ENCODE results near the gene ARHGDIG. TPM values are rescaled to one million over a fixed set of nuclear protein-coding genes. Genes with fewer than 3 reads are reported as not detected.
A peak's percentile ranks its signal among the peaks of the same experiment; 100 is the strongest.

Gene ARHGDIG
- total RNA-seq, 1 donor from 2014 or later, result 1.7 TPM

GRCh38 chr16:331181-331814 lies 50.9 kb downstream of the ARHGDIG start:
- DNase-seq, result peak; percentile 55

Other genes with a start within 250 kb of the ARHGDIG start
- 4.5 TPM for gene POLR3K, start 227.0 kb upstream of the ARHGDIG start, total RNA-seq
- gene SNRNP25, start 226.8 kb upstream of the ARHGDIG start, total RNA-seq, result 13.0 TPM
- 33.0 TPM for gene RHBDF1, start 208.0 kb upstream of the ARHGDIG start, total RNA-seq
- 42.0 TPM for gene MPG, start 202.4 kb upstream of the ARHGDIG start, total RNA-seq
- gene NPRL3, start 141.9 kb upstream of the ARHGDIG start, total RNA-seq, result 15.7 TPM
- 6.7 TPM for gene HBZ, start 127.9 kb upstream of the ARHGDIG start, total RNA-seq
- 19.6 TPM for gene HBM, start 114.6 kb upstream of the ARHGDIG start, total RNA-seq
- 803 TPM for gene HBA2, start 107.7 kb upstream of the ARHGDIG start, total RNA-seq
- gene HBA1, start 103.9 kb upstream of the ARHGDIG start, total RNA-seq, result 357 TPM
- gene HBQ1, start 100.1 kb upstream of the ARHGDIG start, total RNA-seq, result not detected
- 60.5 TPM for gene LUC7L, start 51.1 kb upstream of the ARHGDIG start, total RNA-seq
- 92.7 TPM for gene FAM234A, start 45.8 kb upstream of the ARHGDIG start, total RNA-seq
- gene RGS11, start 4.6 kb upstream of the ARHGDIG start, total RNA-seq, result 2.3 TPM
- gene PDIA2, start 2.6 kb downstream of the ARHGDIG start, total RNA-seq, result 2.7 TPM
- gene AXIN1, start 72.1 kb downstream of the ARHGDIG start, total RNA-seq, result 18.3 TPM
- 41.7 TPM for gene MRPL28, start 89.9 kb downstream of the ARHGDIG start, total RNA-seq
- 29.6 TPM for gene PGAP6, start 101.4 kb downstream of the ARHGDIG start, total RNA-seq
- 22.8 TPM for gene NME4, start 116.6 kb downstream of the ARHGDIG start, total RNA-seq
- gene DECR2, start 121.3 kb downstream of the ARHGDIG start, total RNA-seq, result 14.1 TPM
- 39.2 TPM for gene RAB11FIP3, start 145.1 kb downstream of the ARHGDIG start, total RNA-seq
- gene CAPN15, start 247.1 kb downstream of the ARHGDIG start, total RNA-seq, result 23.7 TPM

All from tongue (tissue), 2 donors.